C4-2B (cell line): ENCODE results near the gene LMOD3.

Experiments
- CTCF ChIP-seq: fragments of 450-650 bp; conservative IDR thresholded peaks from 2 replicates; pipeline ENCODE4 v1.5.1; 2017; ENCODE audit warnings: mild to moderate bottlenecking
- ZFX ChIP-seq: fragments of 450-650 bp; IDR thresholded peaks from 2 replicates; pipeline ENCODE4 v1.6.1; 2017

DNA sequence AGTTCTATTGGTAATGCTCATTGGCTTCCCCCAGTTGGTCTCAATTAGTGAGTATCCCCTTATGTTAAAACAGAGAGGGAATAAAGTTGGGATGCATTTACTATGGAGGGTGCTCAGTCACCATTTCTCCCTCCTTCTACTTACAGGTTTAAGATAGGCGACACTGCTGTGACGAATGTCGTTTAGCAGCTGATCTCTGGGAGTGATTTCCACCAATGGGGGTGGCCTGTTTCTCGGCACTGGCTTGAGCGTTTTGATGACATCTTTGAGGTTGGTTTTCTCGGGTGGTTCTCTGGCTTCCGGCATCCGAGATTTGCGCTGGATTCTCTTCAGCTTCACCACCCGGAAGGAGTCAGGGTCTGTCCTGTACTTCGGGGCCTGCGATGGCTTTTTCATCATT is 3.8 kb downstream of the LMOD3 start:
- TF ChIP-seq CTCF (no peak), ZFX (no peak)
